GM18502 (cell line): ENCODE results near the gene BMERB1.

ENCODE experiments used
- ATAC-seq: cut with Tn5 transposase; IDR thresholded peaks from one replicate; pipeline ENCODE4 v1.9.1; 2021; ENCODE audit warnings: mild to moderate bottlenecking; ENCODE audit not compliant: unreplicated experiment, poor library complexity

BMERB1 gene

GRCh38 chr16:15491411-15491810, 57.0 kb downstream of the BMERB1 start:
- ATAC-seq = no peak

GRCh38 chr16:15492091-15492740, 57.8 kb downstream of the BMERB1 start:
- no peak for ATAC-seq

GRCh38 chr16:15493466-15494180, 59.2 kb downstream of the BMERB1 start:
- no peak for ATAC-seq

GRCh38 chr16:15494236-15494635, 59.8 kb downstream of the BMERB1 start:
- ATAC-seq = no peak

GRCh38 chr16:15495898-15496297, 61.5 kb downstream of the BMERB1 start:
- ATAC-seq = no peak

- no peak for ATAC-seq
Observed at GRCh38 chr16:15498427-15499175, 64.2 kb downstream of the BMERB1 start.

- ATAC-seq = no peak
Observed at GRCh38 chr16:15502041-15502725, 67.8 kb downstream of the BMERB1 start.

GRCh38 chr16:15506441-15506840, 72.1 kb downstream of the BMERB1 start:
- no peak for ATAC-seq

GRCh38 chr16:15507301-15507958, 73.0 kb downstream of the BMERB1 start:
- no peak for ATAC-seq

GRCh38 chr16:15507959-15508627, 73.7 kb downstream of the BMERB1 start:
- no peak for ATAC-seq

GRCh38 chr16:15509051-15509592, 74.7 kb downstream of the BMERB1 start:
- ATAC-seq = no peak

GRCh38 chr16:15509593-15510535, 75.5 kb downstream of the BMERB1 start:
- ATAC-seq = no peak

- no peak for ATAC-seq
Observed at GRCh38 chr16:15510992-15511391, 76.6 kb downstream of the BMERB1 start.

GRCh38 chr16:15511759-15512487, 77.5 kb downstream of the BMERB1 start:
- no peak for ATAC-seq

GRCh38 chr16:15513156-15513555, 78.8 kb downstream of the BMERB1 start:
- no peak for ATAC-seq

GRCh38 chr16:15515992-15516391, 81.6 kb downstream of the BMERB1 start:
- ATAC-seq = no peak

GRCh38 chr16:15516609-15517008, 82.2 kb downstream of the BMERB1 start:
- ATAC-seq = no peak
